GM12801 (cell line): Measurements from ENCODE around the gene ARID1B.

ENCODE experiments used
- CTCF ChIP-seq: IDR thresholded peaks from one replicate; pipeline ENCODE4 v1.5.1; 2011; ENCODE audit warnings: control low read depth; ENCODE audit not compliant: insufficient read length; ENCODE audit errors: extremely low read depth

The ARID1B gene

GRCh38 chr6:157249826-157250225, 472.6 kb downstream of the ARID1B start:
- no peak for TF ChIP-seq CTCF

DNA sequence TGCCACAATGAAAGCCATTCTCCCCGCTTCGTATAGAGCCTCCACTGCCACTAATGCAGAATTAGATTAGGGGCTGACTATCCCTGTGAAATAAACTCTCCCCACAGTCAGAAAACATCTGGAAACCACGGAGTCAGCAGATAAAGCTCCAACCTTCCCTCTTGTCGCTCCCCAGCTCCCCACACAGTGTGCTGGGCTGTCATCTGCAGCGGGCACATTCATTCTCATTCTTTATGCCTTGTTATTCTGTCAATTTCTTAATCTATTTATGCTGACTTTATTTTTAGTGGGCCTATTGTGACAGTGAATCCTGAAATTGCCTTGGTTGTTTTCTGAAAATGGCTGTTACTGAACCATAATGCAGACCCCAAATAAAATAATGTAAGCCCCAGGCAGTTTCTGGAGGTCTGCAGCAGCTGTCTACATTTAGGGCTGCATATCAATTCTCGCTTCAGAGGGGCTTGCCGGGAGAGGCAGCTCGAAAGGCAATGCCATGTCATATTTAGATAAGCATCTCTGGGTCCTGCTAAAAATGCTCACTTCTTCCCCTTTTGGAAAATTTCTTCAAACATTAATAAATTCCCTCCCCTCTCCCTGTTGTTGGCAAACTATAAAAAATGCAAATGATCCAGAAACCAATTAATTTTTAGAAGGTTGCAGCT, 474.5 kb downstream of the ARID1B start:
- TF ChIP-seq CTCF = no peak

DNA sequence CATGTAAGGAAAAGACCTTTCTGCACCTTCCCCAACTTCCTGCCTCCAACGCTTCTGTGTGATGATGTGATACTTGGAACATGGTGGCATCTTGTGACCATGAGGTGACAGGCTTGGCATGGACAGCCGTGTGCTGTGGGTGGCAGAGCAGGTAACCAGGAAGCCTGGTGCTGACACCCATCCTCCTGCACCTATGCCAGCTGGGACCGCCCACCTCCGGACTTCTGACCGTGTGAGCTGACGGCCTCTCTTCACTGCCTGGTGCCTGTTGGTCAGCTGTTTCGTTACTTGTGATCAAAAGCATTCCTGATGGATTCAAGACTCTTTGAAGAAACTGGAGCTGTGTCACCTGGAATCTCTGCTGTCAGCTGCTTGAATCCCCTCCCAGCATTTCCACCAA, 475.8 kb downstream of the ARID1B start:
- TF ChIP-seq CTCF = no peak

DNA sequence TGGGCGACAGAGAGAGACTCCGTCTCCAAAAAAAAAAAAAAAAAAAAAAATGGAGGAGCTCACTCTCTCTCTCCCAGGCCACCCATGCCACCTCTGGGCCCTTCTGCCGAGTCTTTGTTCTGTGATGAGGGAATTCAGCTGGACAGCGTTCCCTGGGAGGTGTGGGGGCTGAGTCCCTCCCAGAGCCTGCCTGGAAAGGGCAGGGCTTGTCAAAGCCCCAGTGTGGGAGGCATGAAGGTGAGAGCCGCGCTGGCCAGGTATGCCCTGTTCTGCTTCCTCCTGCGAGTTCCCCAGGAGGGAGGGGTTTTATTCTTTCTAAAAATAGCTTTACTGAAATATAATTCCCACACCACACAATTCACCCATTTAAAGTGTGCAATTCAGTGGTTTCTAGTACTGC, 476.5 kb downstream of the ARID1B start:
- TF ChIP-seq CTCF = no peak

DNA sequence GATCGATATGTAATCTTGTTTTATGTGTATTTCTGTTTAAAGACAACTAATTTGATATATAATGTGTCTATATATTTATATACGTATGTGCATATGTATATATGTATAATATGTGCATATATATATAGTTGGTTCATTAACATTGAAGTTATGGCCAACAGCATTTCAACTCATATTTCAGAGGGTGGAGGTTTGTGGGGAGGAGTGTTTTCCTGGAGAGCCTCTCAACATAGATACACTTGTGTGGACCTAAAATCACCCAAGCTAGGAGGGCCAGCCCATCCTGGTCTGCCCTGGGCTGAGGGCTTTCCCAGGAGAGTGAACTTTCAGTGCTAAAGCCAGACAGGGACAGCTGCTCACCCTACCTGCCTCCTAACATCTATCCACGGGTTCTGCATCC, 477.4 kb downstream of the ARID1B start:
- no peak for TF ChIP-seq CTCF

DNA sequence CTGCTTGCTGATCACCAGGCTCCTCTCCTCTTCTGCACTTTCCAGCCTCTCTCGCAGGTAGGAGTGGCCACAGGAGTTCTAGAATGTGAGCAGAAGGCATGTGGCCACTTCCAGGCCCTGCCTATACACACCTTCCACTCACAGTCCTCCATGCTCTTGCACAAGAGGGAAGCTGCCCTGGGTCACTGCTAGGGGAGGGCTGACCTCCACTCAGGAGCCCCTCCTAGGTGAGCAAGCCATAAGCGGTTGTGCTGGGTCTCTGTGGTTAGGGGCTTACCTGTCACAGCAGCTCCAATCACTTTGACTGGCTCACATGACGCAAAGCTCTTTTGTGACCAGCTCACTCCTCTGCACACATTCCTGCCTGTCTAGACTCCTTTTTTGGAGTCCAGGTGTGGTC, 477.9 kb downstream of the ARID1B start:
- TF ChIP-seq CTCF = no peak

DNA sequence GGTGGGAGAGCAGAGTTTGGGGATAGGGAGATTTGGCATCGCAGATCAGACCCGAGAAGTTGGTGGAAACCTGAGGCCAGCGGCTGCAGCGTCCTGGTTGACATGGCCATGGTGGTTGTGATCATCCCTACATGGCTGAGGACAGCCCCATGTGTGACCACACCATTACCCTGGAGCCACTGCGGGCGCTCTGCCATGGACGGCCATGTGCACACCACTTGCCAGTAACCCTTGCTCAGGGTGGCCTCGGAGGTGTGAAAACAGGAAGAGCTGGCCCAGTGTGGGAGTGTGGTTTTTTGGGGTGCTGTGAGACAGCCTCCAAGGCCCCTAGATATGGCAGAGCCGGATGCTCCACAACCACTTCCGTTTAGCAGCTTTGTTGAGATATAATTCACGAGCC, 481.7 kb downstream of the ARID1B start:
- no peak for TF ChIP-seq CTCF

DNA sequence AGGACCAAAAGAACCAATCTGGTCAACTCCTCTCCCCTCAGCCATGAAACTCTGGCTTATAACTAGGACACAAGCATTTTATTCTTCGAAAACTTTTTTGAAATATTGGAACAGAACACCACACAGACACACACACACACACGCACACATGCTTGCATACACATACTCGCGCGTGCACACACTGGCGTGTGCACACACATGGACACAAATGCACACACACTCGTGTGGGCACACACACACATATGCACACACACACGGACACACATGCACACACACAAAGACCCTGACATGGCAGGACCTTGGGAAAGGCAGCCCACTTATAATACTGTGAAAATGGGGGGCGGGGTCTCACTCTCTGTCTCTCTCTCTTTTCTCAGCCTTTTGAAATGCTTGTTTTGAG, 482.3 kb downstream of the ARID1B start:
- TF ChIP-seq CTCF = no peak
